HG02571 (cell line): ENCODE data around the gene ARMC9.
"Not testable (repeated sequence)": the region's sequence is repeated elsewhere in the genome, so short reads cannot be mapped to it uniquely, and the experiment has no call there.

Experiments used
- ATAC-seq: cut with Tn5 transposase; IDR thresholded peaks from one replicate; pipeline ENCODE4 v1.9.1; 2021; ENCODE audit warnings: mild to moderate bottlenecking, moderate library complexity; ENCODE audit not compliant: unreplicated experiment

The ARMC9 gene

GRCh38 chr2:231280846-231281245 lies 82.4 kb downstream of the ARMC9 start:
- ATAC-seq = no peak

GRCh38 chr2:231284296-231284695 lies 85.9 kb downstream of the ARMC9 start:
- no peak for ATAC-seq

- no peak for ATAC-seq
Measured at GRCh38 chr2:231286964-231287363, 88.5 kb downstream of the ARMC9 start.

- ATAC-seq = no peak
Measured at GRCh38 chr2:231287696-231288095, 89.3 kb downstream of the ARMC9 start.

- no peak for ATAC-seq
Measured at GRCh38 chr2:231288590-231288989, 90.2 kb downstream of the ARMC9 start.

- ATAC-seq = no peak
Measured at GRCh38 chr2:231290321-231291015, 92.0 kb downstream of the ARMC9 start.

- no peak for ATAC-seq
Measured at GRCh38 chr2:231292472-231293134, 94.2 kb downstream of the ARMC9 start.

GRCh38 chr2:231293163-231293562 lies 94.7 kb downstream of the ARMC9 start:
- ATAC-seq = no peak

- ATAC-seq = no peak
Measured at GRCh38 chr2:231294116-231294515, 95.7 kb downstream of the ARMC9 start.

- no peak for ATAC-seq
Measured at GRCh38 chr2:231294571-231295362, 96.3 kb downstream of the ARMC9 start.

GRCh38 chr2:231295363-231295655 lies 96.9 kb downstream of the ARMC9 start:
- ATAC-seq = no peak

GRCh38 chr2:231296401-231296974 lies 98.1 kb downstream of the ARMC9 start:
- no peak for ATAC-seq

GRCh38 chr2:231297108-231297908 lies 98.9 kb downstream of the ARMC9 start:
- ATAC-seq = peak; percentile 62

GRCh38 chr2:231298091-231298490 lies 99.7 kb downstream of the ARMC9 start:
- no peak for ATAC-seq

- no peak for ATAC-seq
Measured at GRCh38 chr2:231299267-231299666, 100.8 kb downstream of the ARMC9 start.

GRCh38 chr2:231300020-231300721 lies 101.7 kb downstream of the ARMC9 start:
- no peak for ATAC-seq

GRCh38 chr2:231300722-231301076 lies 102.3 kb downstream of the ARMC9 start:
- no peak for ATAC-seq

- ATAC-seq = not testable (repeated sequence)
Measured at GRCh38 chr2:231304259-231304658, 105.8 kb downstream of the ARMC9 start.

- ATAC-seq = no peak
Measured at GRCh38 chr2:231305221-231305620, 106.8 kb downstream of the ARMC9 start.

- no peak for ATAC-seq
Measured at GRCh38 chr2:231306791-231307393, 108.5 kb downstream of the ARMC9 start.
